OCI-LY1 (cell line): ENCODE results near the gene TXNDC11.

Experiments
- EZH2 ChIP-seq: fragments of 200-600 bp; sonication (generic), shearing (Covaris generic); IDR thresholded peaks from 2 replicates; pipeline ENCODE4 v1.8.0; 2017; ENCODE audit warnings: borderline replicate concordance, mixed run types, mild to moderate bottlenecking, antibody characterized with exemption, low read length, moderate library complexity, mixed read lengths
- TF ChIP-seq, protein P1 (sequence below): fragments of 200-600 bp; sonication (generic), shearing (Covaris generic); IDR thresholded peaks from 2 replicates; pipeline ENCODE4 v1.5.1; 2017; ENCODE audit warnings: mild to moderate bottlenecking, antibody characterized with exemption, low read length, moderate library complexity, mixed read lengths

DNA sequence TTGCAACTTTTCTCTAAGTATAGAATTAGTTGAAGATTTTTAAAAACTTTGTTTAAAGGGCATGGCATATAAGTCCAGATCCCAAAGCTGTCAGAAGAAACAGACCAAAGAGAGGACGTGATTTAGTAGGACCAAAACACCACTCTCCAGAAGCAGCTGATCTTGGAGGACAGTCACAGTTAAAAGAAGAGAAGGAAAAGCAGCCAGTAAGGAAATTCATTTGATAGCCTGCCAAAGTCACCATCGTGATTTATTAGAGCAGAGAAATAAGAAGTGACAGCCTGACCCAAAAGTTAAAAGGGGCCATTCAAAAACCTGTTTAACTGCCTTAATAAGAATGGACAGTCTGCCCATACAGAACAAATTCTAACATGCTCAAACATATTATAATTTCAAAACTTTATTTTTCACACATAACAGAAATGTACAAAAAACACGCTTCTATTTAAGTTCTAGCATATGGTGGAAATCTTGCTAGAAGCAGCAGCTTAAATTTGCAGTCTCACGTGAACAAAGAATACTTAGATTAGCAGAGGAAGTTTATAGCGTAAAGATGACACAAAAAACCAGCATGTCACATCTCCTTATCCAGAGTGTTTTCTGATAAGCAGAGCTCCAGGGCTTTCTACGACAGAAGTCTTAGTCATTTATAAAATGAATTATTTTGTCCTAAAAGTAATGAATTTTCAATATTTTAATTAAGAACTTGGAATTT, 37.2 kb downstream of the TXNDC11 start:
- TF ChIP-seq, protein P1, sequence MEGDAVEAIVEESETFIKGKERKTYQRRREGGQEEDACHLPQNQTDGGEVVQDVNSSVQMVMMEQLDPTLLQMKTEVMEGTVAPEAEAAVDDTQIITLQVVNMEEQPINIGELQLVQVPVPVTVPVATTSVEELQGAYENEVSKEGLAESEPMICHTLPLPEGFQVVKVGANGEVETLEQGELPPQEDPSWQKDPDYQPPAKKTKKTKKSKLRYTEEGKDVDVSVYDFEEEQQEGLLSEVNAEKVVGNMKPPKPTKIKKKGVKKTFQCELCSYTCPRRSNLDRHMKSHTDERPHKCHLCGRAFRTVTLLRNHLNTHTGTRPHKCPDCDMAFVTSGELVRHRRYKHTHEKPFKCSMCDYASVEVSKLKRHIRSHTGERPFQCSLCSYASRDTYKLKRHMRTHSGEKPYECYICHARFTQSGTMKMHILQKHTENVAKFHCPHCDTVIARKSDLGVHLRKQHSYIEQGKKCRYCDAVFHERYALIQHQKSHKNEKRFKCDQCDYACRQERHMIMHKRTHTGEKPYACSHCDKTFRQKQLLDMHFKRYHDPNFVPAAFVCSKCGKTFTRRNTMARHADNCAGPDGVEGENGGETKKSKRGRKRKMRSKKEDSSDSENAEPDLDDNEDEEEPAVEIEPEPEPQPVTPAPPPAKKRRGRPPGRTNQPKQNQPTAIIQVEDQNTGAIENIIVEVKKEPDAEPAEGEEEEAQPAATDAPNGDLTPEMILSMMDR: no peak
- no peak for TF ChIP-seq EZH2
